ES-I3 (cell line): ENCODE data around the gene LPAR5.
"Not testable (repeated sequence)": the region's sequence is repeated elsewhere in the genome, so short reads cannot be mapped to it uniquely, and the experiment has no call there.

Experiments
- H3K36me3 ChIP-seq: 2 replicates; pipeline ENCODE4 v1.6.1; 2013; ENCODE audit warnings: mild to moderate bottlenecking, low read length, control low read depth, moderate library complexity; ENCODE audit not compliant: insufficient read depth
- H3K4me1 ChIP-seq: 2 replicates; pipeline ENCODE4 v1.6.1; 2013; ENCODE audit warnings: mild to moderate bottlenecking, control low read depth, low read length; ENCODE audit not compliant: insufficient read depth
- H3K9ac ChIP-seq: 2 replicates; pipeline ENCODE4 v1.6.1; 2013; ENCODE audit warnings: low read depth, mild to moderate bottlenecking, low read length, moderate library complexity
- H3K9me3 ChIP-seq: 2 replicates; pipeline ENCODE4 v1.6.1; 2013; ENCODE audit warnings: mild to moderate bottlenecking, low read length, moderate library complexity; ENCODE audit not compliant: control insufficient read depth, insufficient read depth

LPAR5 gene

DNA sequence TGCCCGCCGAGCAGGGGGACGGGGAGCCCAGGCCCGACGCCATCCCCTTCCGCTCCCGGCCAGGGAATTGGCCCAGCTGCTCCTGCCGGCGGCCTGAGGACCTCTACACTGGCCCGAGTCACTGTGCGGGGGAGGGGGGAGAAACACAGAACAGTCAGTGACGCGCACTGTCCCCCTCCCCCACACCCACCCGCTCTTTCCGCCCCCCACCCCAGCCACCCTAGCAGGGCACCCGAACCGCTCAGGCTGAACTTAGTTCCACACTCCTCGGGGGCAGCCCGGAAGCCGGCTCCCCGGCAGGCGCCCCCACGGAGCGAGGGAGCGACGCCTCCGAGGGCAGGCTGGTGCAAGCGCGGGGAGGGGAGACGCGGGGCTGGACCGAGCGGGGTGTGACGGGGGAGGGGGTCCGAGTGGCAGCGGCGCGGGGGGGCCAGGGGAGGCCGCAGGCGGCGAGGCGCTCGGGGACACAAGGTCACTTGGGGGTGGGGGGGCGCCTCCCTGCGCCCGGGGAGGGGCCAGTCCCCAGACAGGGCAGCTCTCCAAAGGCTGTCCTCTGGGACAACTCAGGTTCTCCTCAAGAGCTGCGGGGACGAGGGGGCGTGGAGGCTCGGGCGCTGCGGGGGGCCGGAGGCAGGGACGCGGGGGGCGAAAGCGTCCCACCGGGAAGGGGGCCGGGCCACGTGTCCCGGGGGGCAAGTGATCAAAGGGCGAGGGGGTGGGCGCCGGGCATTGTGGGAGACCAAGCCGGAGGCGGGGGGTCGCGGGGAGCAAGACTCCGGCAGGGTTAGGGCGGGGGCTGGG lies 29.2 kb downstream of the LPAR5 start:
- peaks cover 39% of the 10 kb centered on the region for H3K4me1 ChIP-seq

DNA sequence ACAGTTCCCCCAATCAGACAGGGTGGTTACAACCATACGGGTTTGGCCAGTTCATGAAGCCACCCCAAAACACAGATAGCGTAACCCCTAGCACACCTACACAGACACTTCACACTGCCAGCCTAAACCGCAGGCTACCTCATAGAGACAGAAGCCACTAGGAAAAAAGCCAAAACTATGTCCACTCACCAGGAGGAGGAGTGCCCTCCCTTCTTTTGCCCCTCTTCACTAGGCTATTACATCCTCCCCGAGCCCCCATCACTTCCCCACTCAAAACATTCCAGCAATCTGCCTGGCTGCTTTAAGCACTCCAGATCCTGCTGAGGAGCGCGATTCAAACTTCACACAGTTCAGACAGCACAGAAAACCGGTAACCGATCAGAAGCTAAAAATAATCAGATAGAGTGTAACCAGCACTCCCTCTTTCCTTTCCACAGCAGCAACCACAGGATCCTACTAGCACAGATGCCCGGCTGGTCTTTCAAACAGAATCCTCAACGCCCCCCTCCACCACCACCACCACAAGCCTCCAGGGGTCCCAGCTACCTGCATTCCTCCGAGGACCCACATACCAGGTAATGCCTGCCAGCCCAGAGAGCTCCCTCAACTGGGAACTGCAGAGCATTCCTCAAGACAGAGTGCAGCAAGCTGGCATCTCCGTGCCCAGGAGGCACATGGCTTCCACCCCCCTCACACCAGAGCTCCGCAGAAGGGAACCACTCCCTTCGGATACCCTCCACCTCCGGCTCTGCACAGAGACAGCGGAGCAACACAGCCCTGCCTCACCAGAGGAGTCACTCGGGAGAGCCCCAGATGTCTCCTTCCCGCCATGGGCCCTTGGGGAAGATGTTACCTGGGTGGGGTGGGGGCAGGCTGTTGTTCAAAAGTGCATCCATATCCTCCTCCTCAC lies 30.1 kb downstream of the LPAR5 start:
- peaks cover 22% of the 10 kb centered on the region for H3K36me3 ChIP-seq
- H3K9me3 ChIP-seq = no peaks in the 10 kb centered on the region
- peaks cover 30% of the 10 kb centered on the region for H3K4me1 ChIP-seq
- H3K9ac ChIP-seq = peak overlapping the region; percentile 56

More for the DNA sequence above, 29.2 kb downstream of the LPAR5 start:
- Histone ChIP-seq H3K36me3 (peaks cover 13% of the 10 kb centered on the region), H3K9me3 (no peaks in the 10 kb centered on the region), H3K9ac (peak overlapping the region; percentile 56)

DNA sequence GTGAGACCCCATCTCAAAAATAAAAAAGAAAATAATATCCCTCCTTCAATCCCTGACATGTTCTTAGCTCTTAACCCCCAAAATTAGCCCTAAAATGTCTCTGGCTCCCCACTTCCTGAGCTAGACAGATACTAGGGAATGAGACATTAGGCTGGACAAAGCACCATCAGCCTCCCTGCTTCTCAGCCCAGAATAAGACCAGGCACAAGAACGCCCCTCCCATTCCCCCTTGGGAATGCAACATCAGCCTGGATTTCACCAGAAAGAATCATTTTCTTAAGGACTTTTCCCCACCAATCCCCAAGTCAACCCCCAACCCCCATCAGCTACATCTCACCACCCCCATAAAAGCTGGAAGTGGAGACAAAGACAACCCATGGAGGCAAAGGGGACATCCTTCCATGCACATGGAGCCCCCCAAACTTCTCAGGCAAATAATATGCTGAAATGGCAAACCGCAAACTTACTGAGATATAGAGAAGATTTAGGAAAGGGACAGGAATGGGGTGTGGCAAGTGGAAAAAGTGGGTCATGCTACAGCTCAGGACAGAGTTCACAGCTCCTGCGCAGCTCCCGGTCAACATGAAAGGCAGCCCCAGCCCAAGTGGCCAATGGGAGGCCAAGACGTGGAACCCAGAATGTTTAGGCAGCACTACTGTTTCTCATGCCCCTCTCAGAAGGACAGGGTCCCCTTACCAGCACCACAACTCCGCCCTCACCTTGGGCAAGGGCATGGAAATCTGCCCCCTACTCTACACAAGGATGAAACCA lies 31.3 kb downstream of the LPAR5 start:
- peaks cover 30% of the 10 kb centered on the region for H3K4me1 ChIP-seq
- H3K9ac ChIP-seq = peak overlapping the region; percentile 8; the same call in 1 of the 2 replicates
- H3K9me3 ChIP-seq = no peaks in the 10 kb centered on the region
- peaks cover 32% of the 10 kb centered on the region for H3K36me3 ChIP-seq

DNA sequence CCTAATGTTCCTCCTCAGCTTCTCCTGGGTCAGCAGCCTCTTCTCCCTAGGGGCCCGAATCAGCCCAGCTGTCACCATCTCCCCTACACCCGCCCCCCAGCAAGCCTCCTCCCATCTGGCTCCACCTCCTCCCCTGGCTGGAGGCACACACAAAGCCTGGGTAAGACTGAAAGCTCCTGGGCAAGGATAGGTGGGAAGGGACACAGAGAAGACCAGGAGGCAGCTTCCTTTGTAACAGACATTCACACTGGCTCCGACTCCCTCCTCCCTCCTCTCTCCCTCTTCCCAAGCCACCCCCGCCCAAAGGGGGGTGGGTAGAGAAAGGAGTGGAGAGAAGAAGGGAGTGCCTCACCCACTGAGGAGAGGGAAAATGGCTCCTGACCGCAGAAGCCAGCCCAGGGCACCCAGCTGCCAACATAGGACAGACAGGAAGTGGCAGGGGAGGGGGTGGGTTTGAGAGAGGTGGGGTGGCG lies 32.6 kb downstream of the LPAR5 start:
- Histone ChIP-seq H3K9ac (no peak overlapping the region), H3K36me3 (peaks cover 41% of the 10 kb centered on the region), H3K9me3 (no peaks in the 10 kb centered on the region), H3K4me1 (peaks cover 24% of the 10 kb centered on the region)

DNA sequence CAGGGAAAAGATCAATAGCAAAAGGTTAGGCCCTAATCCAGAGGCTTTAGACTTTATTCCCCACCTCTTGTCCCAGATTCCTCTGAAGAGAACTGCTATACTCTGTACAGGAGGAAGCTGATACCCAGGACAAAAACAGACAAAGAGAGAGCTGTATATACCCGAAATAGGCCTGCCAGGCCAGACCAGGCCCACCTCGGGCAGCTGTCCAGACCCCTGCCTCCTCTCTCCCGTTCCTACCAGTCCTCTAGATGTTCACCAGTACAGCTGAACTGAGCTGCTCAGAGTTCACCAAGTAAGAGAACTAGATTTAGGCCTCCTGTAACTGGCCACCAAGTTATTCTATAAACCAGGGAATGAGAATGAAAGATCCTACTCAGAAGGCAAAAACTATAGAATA lies 33.2 kb downstream of the LPAR5 start:
- Histone ChIP-seq H3K4me1 (peaks cover 19% of the 10 kb centered on the region), H3K36me3 (peaks cover 45% of the 10 kb centered on the region), H3K9ac (no peak overlapping the region), H3K9me3 (no peaks in the 10 kb centered on the region)

DNA sequence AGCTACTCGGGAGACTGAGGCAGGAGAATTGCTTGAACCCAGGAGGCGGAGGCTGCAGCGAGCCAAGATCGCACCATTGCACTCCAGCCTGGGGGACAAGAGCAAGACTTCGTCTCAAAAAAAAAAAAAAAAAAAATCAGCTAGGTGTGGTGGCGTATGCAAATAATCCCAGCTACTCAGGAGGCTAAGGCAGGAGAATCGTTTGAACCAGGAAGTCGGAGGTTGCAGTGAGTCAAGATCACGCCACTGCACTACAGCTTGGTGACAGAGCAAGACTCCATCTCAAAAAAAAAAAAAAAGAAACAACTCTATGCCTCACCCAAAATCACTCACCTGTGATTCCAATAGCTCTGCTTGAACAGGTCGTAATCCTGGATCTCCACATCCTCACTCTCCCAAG lies 40.1 kb downstream of the LPAR5 start:
- peaks cover 61% of the 10 kb centered on the region for H3K36me3 ChIP-seq

DNA sequence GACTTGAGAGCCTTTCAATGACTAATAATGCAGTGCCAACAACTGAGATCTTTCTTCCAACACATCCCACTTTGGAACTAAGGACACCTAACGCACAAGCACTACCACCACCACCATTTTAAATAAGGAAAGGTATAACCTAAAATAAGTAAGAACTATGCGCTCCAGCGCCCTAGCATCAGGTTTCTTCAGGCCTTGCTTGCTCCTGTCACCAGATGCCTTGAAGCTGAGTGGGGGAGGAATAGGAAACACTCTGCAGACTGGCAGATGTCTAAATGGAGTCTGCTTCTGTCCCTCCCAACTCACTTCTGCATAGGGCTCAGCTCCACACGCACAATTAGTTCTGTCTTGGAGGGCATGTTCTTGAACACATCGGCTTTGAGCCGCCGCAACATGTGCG lies 43.7 kb downstream of the LPAR5 start:
- Histone ChIP-seq H3K4me1 (no peaks in the 10 kb centered on the region), H3K9me3 (no peaks in the 10 kb centered on the region), H3K9ac (no peak overlapping the region), H3K36me3 (peaks cover 61% of the 10 kb centered on the region)

More for the DNA sequence above, 40.1 kb downstream of the LPAR5 start:
- H3K9me3 ChIP-seq, H3K9ac ChIP-seq, H3K4me1 ChIP-seq: not testable (repeated sequence)

DNA sequence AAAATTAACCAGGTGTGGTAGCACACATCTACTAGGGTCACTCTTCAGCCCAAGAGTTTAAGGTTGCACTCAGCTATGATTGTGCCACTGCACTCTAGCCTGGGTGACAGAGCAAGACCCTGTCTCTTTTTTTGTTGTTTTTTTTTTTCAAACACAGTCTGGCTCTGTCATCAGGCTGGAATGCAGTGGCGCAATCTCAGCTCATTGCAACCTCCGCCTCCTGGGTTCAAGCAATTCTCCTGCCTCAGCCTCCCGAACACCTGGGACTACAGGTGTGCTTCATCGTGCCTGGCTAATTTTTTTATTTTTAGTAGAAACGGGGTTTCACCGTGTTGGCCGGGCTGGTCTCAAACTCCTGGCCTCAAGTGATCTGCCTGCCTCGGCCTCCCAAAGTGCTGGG lies 49.2 kb downstream of the LPAR5 start:
- not testable (repeated sequence) for H3K4me1 ChIP-seq
- H3K36me3 ChIP-seq = peaks cover 56% of the 10 kb centered on the region

DNA sequence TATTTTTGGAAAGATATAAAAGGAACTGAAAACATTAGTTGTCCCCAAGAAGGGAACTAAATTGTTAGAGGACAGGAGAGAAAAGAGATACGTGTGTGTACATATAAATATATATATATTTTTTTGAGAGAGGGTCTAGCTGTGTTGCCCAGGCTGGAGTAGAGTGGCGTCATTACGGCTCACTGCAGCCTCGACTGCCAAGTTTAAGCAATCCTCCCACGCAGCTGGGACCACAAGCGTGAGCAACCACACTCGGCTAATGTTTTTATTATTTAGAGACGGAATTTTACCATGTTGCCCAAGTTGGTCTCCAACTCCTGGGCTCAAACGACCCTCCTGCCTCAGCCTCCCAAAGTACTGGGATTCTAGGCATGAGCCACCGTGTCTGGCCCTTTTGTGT lies 51.5 kb downstream of the LPAR5 start:
- Histone ChIP-seq H3K9me3 (no peaks in the 10 kb centered on the region), H3K4me1 (no peaks in the 10 kb centered on the region), H3K36me3 (peaks cover 60% of the 10 kb centered on the region), H3K9ac (no peak overlapping the region)

More for the DNA sequence above, 49.2 kb downstream of the LPAR5 start:
- H3K9me3 ChIP-seq, H3K9ac ChIP-seq: not testable (repeated sequence)

DNA sequence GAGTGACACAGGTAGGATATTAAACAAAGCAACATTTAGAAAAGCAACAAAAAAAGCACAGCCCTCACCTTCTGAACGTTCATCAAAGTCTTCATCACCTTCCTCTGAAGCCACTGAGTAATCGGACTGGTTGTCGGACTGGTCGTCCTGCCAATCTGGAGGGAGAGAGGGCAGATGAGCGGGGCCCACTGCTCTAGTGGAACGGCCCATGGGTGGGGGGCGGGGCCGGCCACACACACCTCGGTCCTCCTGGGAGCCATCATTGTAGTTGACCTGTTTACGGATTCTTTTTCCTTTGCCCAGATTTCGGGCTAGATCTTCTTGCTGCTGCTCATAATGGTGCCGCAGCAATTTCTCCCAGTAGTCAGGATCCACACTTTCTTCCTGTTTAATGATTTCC lies 52.8 kb downstream of the LPAR5 start:
- Histone ChIP-seq H3K4me1 (no peaks in the 10 kb centered on the region), H3K9me3 (no peaks in the 10 kb centered on the region), H3K9ac (no peak overlapping the region), H3K36me3 (peaks cover 63% of the 10 kb centered on the region)

DNA sequence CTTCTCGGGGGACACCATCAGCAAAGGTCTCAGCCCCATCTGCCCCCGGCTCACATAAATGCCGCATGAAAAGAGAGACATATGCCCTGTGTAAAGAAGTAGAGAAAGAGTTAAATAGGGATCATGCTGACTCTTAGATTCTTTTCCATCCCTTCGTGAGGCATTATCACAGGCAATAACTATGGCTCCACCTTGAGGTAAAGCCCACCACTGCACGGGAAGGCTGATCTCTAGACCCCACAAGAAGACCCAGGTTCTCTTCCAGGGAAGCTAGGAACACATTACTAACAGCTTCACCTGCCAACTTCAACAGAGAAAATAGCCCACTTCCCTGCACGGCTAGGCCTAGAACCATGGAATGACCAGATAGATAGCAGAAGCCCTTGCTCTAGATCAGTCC lies 53.6 kb downstream of the LPAR5 start:
- Histone ChIP-seq H3K36me3 (peaks cover 64% of the 10 kb centered on the region), H3K4me1 (no peaks in the 10 kb centered on the region), H3K9ac (no peak overlapping the region), H3K9me3 (no peaks in the 10 kb centered on the region)

DNA sequence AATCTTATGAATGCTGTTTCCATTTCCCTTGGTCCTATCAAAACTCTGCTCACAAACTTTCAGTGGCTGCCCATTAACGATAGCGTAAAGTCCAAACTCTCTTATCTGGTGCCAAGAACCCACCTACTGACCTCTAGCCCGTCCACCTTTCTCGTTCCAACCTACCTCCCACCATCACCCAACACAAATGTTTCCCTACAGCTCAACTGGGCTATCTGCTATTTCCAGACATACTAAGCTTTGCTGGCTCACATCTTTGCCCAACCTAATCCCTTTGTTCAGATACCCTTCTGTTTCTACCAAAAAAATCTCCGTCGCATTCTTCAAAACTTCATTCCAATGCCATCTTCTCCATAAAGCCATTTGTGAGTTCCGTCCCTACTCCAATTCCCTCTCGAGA lies 60.1 kb downstream of the LPAR5 start:
- Histone ChIP-seq H3K36me3 (peaks cover 55% of the 10 kb centered on the region), H3K9ac (no peak overlapping the region), H3K9me3 (no peaks in the 10 kb centered on the region), H3K4me1 (no peaks in the 10 kb centered on the region)

DNA sequence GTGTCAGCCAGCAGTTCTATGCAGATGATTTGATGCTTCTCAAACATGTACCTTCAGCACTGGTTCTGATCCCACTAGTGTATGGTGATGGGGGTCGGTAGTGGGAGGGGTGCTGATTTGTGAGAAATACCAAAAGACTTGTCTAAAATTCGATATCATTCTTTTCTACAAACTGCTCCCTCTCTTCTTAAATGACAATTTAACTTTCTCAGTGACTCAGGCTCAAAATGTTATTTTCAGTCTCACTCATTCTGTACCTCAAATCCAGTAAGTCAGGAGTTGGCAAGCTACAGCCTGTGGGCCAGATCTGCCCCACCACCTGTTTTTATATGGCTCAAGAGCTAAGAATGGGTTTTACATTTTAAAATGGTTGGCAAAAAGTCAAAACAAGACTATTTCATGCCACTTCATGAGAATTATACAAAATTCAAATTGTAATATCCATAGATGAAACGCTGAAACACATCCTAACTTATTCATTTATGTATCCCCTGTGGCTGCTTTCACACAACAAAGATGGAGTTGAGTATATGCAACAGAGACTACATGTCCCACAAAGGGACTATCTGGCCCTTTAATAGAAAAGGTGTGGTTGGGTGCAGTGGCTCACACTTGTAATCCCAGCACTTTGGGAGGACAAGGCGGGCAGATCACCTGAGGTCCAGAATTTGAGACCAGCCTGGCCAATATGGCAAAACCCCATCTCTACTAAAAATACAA lies 61.0 kb downstream of the LPAR5 start:
- Histone ChIP-seq H3K4me1 (no peaks in the 10 kb centered on the region; the same call in 1 of the 2 replicates), H3K9me3 (no peaks in the 10 kb centered on the region), H3K36me3 (peaks cover 48% of the 10 kb centered on the region), H3K9ac (no peak overlapping the region)
